ENCODE measurements around the gene SH3D19.
"Not testable (repeated sequence)": the region's sequence is repeated elsewhere in the genome, so short reads cannot be mapped to it uniquely, and the experiment has no call there.

The SH3D19 gene

DNA sequence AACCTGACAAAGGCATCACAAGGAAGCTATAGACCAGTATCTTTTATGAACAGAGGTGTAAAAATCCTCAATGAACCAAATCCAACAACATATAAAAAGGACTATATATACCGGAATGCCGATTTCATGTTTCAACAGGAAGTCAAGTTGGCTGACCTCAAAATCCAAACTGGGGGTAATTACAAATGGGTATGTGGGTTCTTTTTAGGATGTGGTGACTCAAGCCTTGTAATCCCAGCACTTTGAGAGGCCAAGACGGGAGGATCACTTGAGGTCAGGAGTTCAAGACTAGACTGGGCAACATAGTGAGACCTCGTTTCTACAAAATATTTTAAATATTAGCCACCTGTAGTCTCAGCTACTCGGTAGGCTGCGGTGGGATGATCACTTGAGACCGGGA is 38.0 kb downstream of the SH3D19 start:
- DNase-seq (ENCODE audit: low spot score), result no peak
- in situ Hi-C loops (cut with MboI; ENCODE audit: low pct_unique_long_range_greater_than_20kb, low sequenced_read_pairs, unreplicated experiment), result no loop called here
- TF ChIP-seq CTCF (IDR thresholded peaks at IDR 0.05; ENCODE audit: extremely low read depth, insufficient read depth, missing control alignments), result no peak

- in situ Hi-C loops (cut with MboI; ENCODE audit: low pct_unique_long_range_greater_than_20kb, low sequenced_read_pairs, unreplicated experiment), result no loop called here
- TF ChIP-seq CTCF (IDR thresholded peaks at IDR 0.05; ENCODE audit: extremely low read depth, insufficient read depth, missing control alignments), result no peak
- DNase-seq (ENCODE audit: low spot score), result no peak
Measured at GRCh38 chr4:151284534-151285245, 40.7 kb downstream of the SH3D19 start.

DNA sequence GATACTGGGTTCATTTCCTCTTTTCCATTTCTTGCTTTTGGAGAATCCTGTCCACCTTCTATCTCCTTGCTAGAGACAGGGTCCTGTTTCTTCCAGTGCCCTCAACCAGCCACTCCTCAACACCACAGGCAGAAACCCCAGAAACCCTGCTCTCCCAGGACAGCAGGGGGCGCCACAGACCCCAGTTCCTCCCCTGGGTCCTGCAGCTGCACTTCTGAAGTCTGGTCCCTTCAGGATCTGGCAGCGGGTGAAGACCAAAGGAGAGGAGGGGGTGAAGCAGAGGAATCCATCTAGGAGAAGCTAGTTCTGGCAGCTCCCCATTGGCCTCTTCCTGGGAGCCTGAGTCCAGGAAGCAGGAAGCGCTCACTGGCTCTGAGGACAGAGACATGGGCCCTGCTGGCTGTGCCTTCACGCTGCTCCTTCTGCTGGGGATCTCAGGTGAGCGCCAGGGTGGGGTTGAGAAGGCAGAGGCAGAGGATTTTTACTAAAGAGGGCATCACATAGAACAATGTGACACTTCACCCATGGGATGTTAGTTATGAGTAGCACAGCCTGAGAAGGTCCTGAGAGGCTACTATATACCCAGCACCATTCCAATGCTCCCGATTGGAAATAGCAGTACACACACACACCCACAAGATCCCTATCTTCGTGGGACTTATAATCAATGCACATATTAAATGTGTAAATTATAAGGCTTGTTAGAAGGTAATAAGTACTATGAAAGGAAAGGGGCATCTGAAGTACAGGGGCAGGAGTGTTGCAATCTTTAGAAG is 48.4 kb downstream of the SH3D19 start, which contains the start of gene PRSS48:
TSS of gene PRSS48 (plus strand) at position 375 of the 776 bp plus-strand sequence. CDS start at position 387, 12 bp downstream.
- in situ Hi-C loops (cut with MboI; ENCODE audit: low pct_unique_long_range_greater_than_20kb, low sequenced_read_pairs, unreplicated experiment), result no loop called here
- TF ChIP-seq CTCF (IDR thresholded peaks at IDR 0.05; ENCODE audit: extremely low read depth, insufficient read depth, missing control alignments), result peak; percentile 81
- DNase-seq (ENCODE audit: low spot score), result peak; percentile 50

GRCh38 chr4:151268905-151269304 is 56.5 kb downstream of the SH3D19 start:
- in situ Hi-C loops (cut with MboI; ENCODE audit: low pct_unique_long_range_greater_than_20kb, low sequenced_read_pairs, unreplicated experiment); DNase-seq (ENCODE audit: low spot score): not testable (repeated sequence)

- no peak for DNase-seq (ENCODE audit: low spot score)
- in situ Hi-C loops (cut with MboI; ENCODE audit: low pct_unique_long_range_greater_than_20kb, low sequenced_read_pairs, unreplicated experiment), result no loop called here
Measured at GRCh38 chr4:151267822-151268535, 57.4 kb downstream of the SH3D19 start.

GRCh38 chr4:151267104-151267503 is 58.3 kb downstream of the SH3D19 start:
- DNase-seq (ENCODE audit: low spot score), result no peak
- in situ Hi-C loops (cut with MboI; ENCODE audit: low pct_unique_long_range_greater_than_20kb, low sequenced_read_pairs, unreplicated experiment), result no loop called here
- TF ChIP-seq CTCF (IDR thresholded peaks at IDR 0.05; ENCODE audit: extremely low read depth, insufficient read depth, missing control alignments), result no peak

More at GRCh38 chr4:151267822-151268535, 57.4 kb downstream of the SH3D19 start:
- no peak for TF ChIP-seq CTCF (IDR thresholded peaks at IDR 0.05; ENCODE audit: extremely low read depth, insufficient read depth, missing control alignments)
